Measurements from ENCODE around the gene LYRM9. TPM values are rescaled to one million over a fixed set of nuclear protein-coding genes. Genes with fewer than 3 reads are reported as not detected.
"Not testable (repeated sequence)": the region's sequence is repeated elsewhere in the genome, so short reads cannot be mapped to it uniquely, and the experiment has no call there.

LYRM9 gene
- total and polyA plus RNA-seq, 4 donors: 16.0 to 27.1 (median 21.8) TPM

DNA sequence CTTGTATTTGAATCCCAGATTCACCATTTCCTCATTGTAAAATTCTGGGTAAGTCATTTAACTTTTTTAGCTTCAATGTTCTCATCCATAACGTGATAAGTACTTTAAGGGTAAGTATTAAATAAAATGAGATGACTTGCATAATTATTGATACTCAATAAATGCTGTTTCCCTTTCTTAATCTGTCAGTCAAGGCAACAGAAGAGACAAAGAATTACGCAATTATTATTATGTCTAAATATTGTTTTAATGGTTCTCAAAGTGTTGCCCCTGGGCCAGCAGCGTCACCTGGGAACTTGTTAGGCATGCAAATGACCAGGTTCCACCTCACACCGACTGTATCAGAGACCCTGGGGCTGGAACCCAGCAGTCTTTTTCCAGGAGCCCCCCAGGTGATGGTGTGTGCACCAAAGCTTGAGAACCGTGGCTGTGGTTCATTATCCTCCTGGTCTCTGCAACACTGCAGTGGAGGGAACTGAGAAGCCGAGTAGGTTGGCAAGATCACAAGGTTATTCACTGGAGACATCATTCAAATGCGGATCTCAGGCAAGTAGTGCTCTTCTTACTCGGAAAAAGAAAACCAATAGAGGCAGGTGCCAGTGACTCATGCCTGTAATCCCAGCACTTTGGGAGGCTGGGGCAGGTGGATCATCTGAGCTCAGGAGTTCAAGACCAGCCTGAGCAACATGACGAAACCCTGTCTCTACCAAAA is 43.5 kb downstream of the LYRM9 start:
- Histone ChIP-seq H3K4me3 (ENCODE audit: low read depth, low read length) (no peak overlapping the region), H3K4me1 (ENCODE audit: control insufficient read depth, insufficient read depth, low read length) (no peaks in the 10 kb centered on the region), H3K9me3 (ENCODE audit: control insufficient read depth, insufficient read depth, low read length) (no peaks in the 10 kb centered on the region), H3K36me3 (ENCODE audit: control insufficient read depth, insufficient read depth, low read length) (no peaks in the 10 kb centered on the region), H3K27ac (ENCODE audit: low read depth, low read length) (no peak overlapping the region), H3K27me3 (ENCODE audit: control insufficient read depth, insufficient read depth, low read length) (no peaks in the 10 kb centered on the region)
- WGBS (ENCODE audit: insufficient coverage): 45% methylated on average over 6 of the region's 9 CpGs
- peak in 1 of 6 donors; percentile 27 for DNase-seq (ENCODE audit: low read depth in 4 of 6, low spot score in 6 of 6)

DNA sequence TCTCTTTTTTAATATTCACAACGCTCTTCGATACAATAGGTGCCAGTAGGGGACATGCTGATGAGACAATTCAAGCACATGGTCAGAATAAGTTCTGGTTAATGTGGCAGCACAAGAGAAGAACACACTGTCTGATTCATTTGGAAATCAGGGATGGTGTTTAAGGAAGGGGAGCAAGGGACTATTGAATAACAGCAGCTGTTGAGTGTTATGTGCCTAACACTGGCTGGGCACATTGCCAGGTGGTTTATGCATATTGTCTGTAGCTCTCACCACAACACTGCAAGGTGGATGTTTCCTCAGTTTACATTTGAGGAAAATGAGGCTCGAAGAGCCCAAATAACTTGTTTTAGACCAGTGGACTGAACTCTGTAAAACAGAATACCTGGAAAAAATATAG is 44.2 kb downstream of the LYRM9 start:
- Histone ChIP-seq H3K27ac (ENCODE audit: low read depth, low read length) (no peak overlapping the region), H3K27me3 (ENCODE audit: control insufficient read depth, insufficient read depth, low read length) (no peaks in the 10 kb centered on the region), H3K4me1 (ENCODE audit: control insufficient read depth, insufficient read depth, low read length) (no peaks in the 10 kb centered on the region), H3K36me3 (ENCODE audit: control insufficient read depth, insufficient read depth, low read length) (no peaks in the 10 kb centered on the region), H3K4me3 (ENCODE audit: low read depth, low read length) (no peak overlapping the region), H3K9me3 (ENCODE audit: control insufficient read depth, insufficient read depth, low read length) (no peaks in the 10 kb centered on the region)
- DNase-seq (ENCODE audit: low read depth in 4 of 6, low spot score in 6 of 6): peak in 2 of 6 donors; percentile 40 to 53
- no CpG with 5 or more reads among the region's 3 CpGs for WGBS (ENCODE audit: insufficient coverage)

- not testable (repeated sequence) for H3K9me3 ChIP-seq (ENCODE audit: control insufficient read depth, insufficient read depth, low read length); H3K27me3 ChIP-seq (ENCODE audit: control insufficient read depth, insufficient read depth, low read length); H3K4me3 ChIP-seq (ENCODE audit: low read depth, low read length); H3K27ac ChIP-seq (ENCODE audit: low read depth, low read length); H3K4me1 ChIP-seq (ENCODE audit: control insufficient read depth, insufficient read depth, low read length); H3K36me3 ChIP-seq (ENCODE audit: control insufficient read depth, insufficient read depth, low read length)
- 87% methylated on average over 9 of the region's 11 CpGs for WGBS (ENCODE audit: insufficient coverage)
- DNase-seq (ENCODE audit: low read depth in 4 of 6, low spot score in 6 of 6): peak in 1 of 6 donors; percentile 21
Measured at GRCh38 chr17:27846808-27847307, 46.3 kb downstream of the LYRM9 start.

DNA sequence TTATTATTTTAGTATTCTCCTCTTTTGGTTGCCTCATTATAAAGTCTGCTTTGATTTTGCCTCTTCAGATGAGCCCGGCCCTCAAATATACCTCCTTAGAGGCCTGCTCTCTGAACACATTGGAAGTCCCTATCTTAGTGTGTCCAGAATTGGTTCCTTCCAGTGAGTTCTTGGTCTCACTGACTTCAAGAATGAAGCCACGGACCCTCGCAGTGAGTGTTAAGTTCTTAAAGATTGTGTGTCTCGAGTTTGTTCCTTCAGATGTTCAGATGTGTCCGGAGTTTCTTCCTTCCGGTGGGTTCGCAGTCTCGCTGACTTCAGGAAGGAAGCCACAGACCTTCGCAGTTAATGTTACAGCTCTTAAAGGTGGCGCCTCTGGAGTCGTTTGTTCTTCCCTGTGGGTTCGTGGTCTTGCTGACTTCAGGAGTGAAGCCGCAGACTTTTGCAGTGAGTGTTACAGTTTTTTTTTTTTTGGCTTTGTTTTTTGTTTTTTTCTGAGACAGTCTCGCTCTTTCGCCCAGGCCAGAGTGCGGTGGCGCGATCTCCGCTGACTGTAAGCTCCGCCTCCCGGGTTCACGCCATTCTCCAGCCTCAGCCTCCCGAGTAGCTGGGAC is 47.0 kb downstream of the LYRM9 start:
- Histone ChIP-seq H3K36me3 (ENCODE audit: control insufficient read depth, insufficient read depth, low read length) (no peaks in the 10 kb centered on the region), H3K27me3 (ENCODE audit: control insufficient read depth, insufficient read depth, low read length) (no peaks in the 10 kb centered on the region), H3K27ac (ENCODE audit: low read depth, low read length) (no peak overlapping the region), H3K4me1 (ENCODE audit: control insufficient read depth, insufficient read depth, low read length) (no peaks in the 10 kb centered on the region), H3K4me3 (ENCODE audit: low read depth, low read length) (no peak overlapping the region), H3K9me3 (ENCODE audit: control insufficient read depth, insufficient read depth, low read length) (no peaks in the 10 kb centered on the region)
- WGBS (ENCODE audit: insufficient coverage): 86% methylated on average over 23 of the region's 23 CpGs
- DNase-seq (ENCODE audit: low read depth in 4 of 6, low spot score in 6 of 6): no peak

- no peaks in the 10 kb centered on the region for H3K9me3 ChIP-seq (ENCODE audit: control insufficient read depth, insufficient read depth, low read length)
- WGBS (ENCODE audit: insufficient coverage): 82% methylated on average over 6 of the region's 13 CpGs
- no peaks in the 10 kb centered on the region for H3K27me3 ChIP-seq (ENCODE audit: control insufficient read depth, insufficient read depth, low read length)
- no peak overlapping the region for H3K27ac ChIP-seq (ENCODE audit: low read depth, low read length)
- no peaks in the 10 kb centered on the region for H3K4me1 ChIP-seq (ENCODE audit: control insufficient read depth, insufficient read depth, low read length)
- no peak overlapping the region for H3K4me3 ChIP-seq (ENCODE audit: low read depth, low read length)
- DNase-seq (ENCODE audit: low read depth in 4 of 6, low spot score in 6 of 6): no peak
- H3K36me3 ChIP-seq (ENCODE audit: control insufficient read depth, insufficient read depth, low read length): no peaks in the 10 kb centered on the region
Measured at GRCh38 chr17:27845264-27846041, 47.7 kb downstream of the LYRM9 start.

DNA sequence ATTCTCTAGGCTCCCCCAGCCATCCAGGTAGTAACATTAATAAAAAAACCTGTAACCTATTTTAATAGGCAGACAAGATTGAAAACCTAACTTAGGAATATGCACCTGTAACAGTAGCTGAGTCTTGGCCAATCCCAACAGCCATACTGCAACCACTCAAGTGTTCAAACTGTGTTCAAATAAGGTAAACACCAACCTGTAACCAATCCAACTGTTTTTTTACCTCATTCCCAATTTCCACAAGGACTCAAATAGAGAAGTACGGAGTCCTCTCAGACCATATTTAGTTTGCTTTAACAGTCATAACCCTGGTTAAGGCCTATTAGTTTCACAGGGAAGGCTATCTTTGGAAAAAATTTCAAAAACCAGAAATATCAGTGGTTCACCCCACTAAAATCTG is 52.5 kb downstream of the LYRM9 start:
- H3K4me3 ChIP-seq (ENCODE audit: low read depth, low read length): no peak overlapping the region
- WGBS (ENCODE audit: insufficient coverage): no CpG with 5 or more reads among the region's 1 CpG
- H3K4me1 ChIP-seq (ENCODE audit: control insufficient read depth, insufficient read depth, low read length): no peaks in the 10 kb centered on the region
- DNase-seq (ENCODE audit: low read depth in 4 of 6, low spot score in 6 of 6): no peak
- H3K36me3 ChIP-seq (ENCODE audit: control insufficient read depth, insufficient read depth, low read length): no peaks in the 10 kb centered on the region
- H3K27me3 ChIP-seq (ENCODE audit: control insufficient read depth, insufficient read depth, low read length): no peaks in the 10 kb centered on the region
- no peaks in the 10 kb centered on the region for H3K9me3 ChIP-seq (ENCODE audit: control insufficient read depth, insufficient read depth, low read length)
- no peak overlapping the region for H3K27ac ChIP-seq (ENCODE audit: low read depth, low read length)

- DNase-seq (ENCODE audit: low read depth in 4 of 6, low spot score in 6 of 6): not testable (repeated sequence)
- no CpG with 5 or more reads among the region's 1 CpG for WGBS (ENCODE audit: insufficient coverage)
Measured at GRCh38 chr17:27840406-27840678, 52.8 kb downstream of the LYRM9 start.

DNA sequence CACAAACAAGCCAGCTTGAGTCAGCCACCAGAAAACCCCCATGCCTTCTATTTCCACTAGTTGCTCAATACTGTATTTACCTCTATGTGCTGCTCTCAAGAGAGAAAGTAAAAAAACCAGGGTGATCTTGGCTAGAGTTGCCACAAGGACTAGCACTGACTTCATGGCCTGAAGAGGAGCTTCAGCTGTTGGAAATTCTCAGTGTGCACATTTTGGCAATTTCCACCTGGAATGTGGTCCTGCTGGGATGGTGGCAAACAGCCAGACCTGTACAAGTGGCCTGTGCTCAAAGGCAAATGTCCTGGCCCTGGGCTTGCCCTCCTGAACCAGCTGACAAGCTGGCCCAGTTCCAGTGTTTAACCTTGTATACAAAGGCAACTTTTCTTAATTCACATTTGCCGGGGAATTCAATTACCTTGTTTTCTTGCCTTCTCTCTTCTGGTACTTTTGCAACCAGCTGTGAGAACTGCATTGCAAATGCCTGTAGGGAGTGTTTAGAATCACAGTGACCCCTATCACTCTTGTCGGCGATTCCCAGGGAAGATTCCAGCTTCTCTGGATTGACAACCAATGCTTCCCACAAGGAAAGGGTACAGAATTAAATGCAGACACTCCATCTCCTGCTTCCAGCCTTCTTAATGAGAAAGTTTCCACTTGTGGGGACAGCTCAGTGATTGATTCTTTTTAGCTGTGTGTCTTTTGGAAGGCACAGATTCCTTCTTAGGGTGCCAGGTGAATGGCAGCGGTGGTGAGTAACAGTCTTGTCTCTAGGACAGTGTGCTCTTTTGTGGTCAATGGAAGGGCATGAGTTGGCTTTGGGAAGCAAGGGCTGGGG is 53.4 kb downstream of the LYRM9 start:
- no CpG with 5 or more reads among the region's 4 CpGs for WGBS (ENCODE audit: insufficient coverage)
- not testable (repeated sequence) for DNase-seq (ENCODE audit: low read depth in 4 of 6, low spot score in 6 of 6); H3K9me3 ChIP-seq (ENCODE audit: control insufficient read depth, insufficient read depth, low read length); H3K27ac ChIP-seq (ENCODE audit: low read depth, low read length); H3K36me3 ChIP-seq (ENCODE audit: control insufficient read depth, insufficient read depth, low read length); H3K27me3 ChIP-seq (ENCODE audit: control insufficient read depth, insufficient read depth, low read length); H3K4me3 ChIP-seq (ENCODE audit: low read depth, low read length); H3K4me1 ChIP-seq (ENCODE audit: control insufficient read depth, insufficient read depth, low read length)

More at GRCh38 chr17:27840406-27840678, 52.8 kb downstream of the LYRM9 start:
- H3K27ac ChIP-seq (ENCODE audit: low read depth, low read length); H3K4me1 ChIP-seq (ENCODE audit: control insufficient read depth, insufficient read depth, low read length); H3K27me3 ChIP-seq (ENCODE audit: control insufficient read depth, insufficient read depth, low read length); H3K4me3 ChIP-seq (ENCODE audit: low read depth, low read length); H3K36me3 ChIP-seq (ENCODE audit: control insufficient read depth, insufficient read depth, low read length); H3K9me3 ChIP-seq (ENCODE audit: control insufficient read depth, insufficient read depth, low read length): not testable (repeated sequence)

DNA sequence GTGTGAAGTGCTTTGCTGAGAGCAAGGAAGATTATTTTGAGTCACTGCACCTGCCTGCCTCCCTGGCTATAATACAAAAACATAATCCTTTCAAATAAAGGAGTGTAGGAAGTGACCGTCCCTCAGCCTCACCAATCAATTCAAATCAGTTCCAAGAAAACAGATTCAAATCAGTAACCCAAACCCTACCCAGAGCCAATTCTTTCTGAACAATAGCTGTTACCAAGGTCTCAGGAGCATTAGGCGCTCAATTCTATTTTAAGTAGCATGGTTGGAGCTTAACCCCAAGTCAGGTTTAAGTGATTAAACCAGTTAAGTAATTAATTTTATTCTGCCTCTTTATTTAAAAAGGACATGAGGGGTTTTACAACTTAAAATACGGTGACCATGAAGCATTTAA is 54.6 kb downstream of the LYRM9 start:
- not testable (repeated sequence) for H3K4me1 ChIP-seq (ENCODE audit: control insufficient read depth, insufficient read depth, low read length); H3K9me3 ChIP-seq (ENCODE audit: control insufficient read depth, insufficient read depth, low read length); H3K36me3 ChIP-seq (ENCODE audit: control insufficient read depth, insufficient read depth, low read length); H3K27ac ChIP-seq (ENCODE audit: low read depth, low read length); H3K27me3 ChIP-seq (ENCODE audit: control insufficient read depth, insufficient read depth, low read length); DNase-seq (ENCODE audit: low read depth in 4 of 6, low spot score in 6 of 6); H3K4me3 ChIP-seq (ENCODE audit: low read depth, low read length)
- 43% methylated on average over 1 of the region's 3 CpGs for WGBS (ENCODE audit: insufficient coverage)

Data from spinal cord (tissue), 10 donors.